Stomach (tissue), 4 donors: ENCODE measurements around the gene KCNIP2.

Source experiments
- POLR2AphosphoS5 ChIP-seq, 3 donors: sonication (generic); formaldehyde crosslinking; IDR thresholded peaks; one replicate each; pipeline ENCODE4 v1.6.1; 2016; ENCODE audit warnings: antibody characterized with exemption in 3 of 3
- TF ChIP-seq, protein P1 (sequence below), 7 experiments: fragments of 450-650 bp in 4 of 7; fragments of 200-600 bp in 3 of 7; sonication (generic) in 3 of 7; IDR thresholded peaks; one replicate each; pipeline ENCODE4 v1.5.1; 2016 to 2019; ENCODE audit warnings: antibody characterized with exemption in 7 of 7, control low read depth in 2 of 7, mild to moderate bottlenecking in 1 of 7

DNA sequence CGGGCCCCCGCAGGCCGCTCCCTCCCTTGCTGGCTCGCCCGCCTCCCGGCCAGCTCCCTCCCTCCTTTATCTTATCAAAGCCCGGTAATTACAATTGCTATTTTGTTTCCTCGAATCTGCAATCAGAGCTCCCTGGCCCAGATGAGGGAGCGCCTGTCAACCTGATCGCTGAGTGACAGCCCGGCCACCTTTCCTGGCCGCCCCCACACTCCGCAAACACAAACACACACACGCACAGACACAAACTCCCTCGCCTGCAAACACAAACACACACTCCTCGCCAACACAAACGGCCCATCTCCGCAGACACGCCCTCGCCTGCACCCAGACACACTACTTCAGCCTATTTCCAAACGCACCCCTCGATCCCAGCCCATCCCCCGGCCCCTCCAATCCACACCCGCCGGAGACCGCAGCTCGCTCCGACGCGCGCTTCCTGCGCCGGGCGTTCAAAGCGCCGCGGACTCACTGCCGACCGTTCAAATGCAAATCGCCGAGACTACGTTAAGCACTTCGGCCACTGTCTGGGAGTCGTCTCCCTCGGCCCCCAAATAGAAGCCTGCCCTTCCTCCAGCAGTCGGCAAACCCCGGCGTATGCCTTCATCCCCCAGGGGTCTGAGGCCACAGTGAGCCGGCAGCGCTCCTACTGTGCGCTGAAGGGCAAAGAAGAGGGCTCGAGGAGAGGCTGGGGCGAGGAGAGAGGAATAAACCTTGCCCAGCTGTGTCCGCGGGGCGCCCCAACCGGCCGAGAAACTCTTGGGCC, 64.6 kb downstream of the KCNIP2 start:
- TF ChIP-seq, protein P1, sequence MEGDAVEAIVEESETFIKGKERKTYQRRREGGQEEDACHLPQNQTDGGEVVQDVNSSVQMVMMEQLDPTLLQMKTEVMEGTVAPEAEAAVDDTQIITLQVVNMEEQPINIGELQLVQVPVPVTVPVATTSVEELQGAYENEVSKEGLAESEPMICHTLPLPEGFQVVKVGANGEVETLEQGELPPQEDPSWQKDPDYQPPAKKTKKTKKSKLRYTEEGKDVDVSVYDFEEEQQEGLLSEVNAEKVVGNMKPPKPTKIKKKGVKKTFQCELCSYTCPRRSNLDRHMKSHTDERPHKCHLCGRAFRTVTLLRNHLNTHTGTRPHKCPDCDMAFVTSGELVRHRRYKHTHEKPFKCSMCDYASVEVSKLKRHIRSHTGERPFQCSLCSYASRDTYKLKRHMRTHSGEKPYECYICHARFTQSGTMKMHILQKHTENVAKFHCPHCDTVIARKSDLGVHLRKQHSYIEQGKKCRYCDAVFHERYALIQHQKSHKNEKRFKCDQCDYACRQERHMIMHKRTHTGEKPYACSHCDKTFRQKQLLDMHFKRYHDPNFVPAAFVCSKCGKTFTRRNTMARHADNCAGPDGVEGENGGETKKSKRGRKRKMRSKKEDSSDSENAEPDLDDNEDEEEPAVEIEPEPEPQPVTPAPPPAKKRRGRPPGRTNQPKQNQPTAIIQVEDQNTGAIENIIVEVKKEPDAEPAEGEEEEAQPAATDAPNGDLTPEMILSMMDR (IDR thresholded peaks at IDR 0.05) = no peak
- TF ChIP-seq POLR2AphosphoS5 (IDR thresholded peaks at IDR 0.05) = no peak
